Caco-2 (cell line): ENCODE results near the gene LRIG1. TPM values are rescaled to one million over a fixed set of nuclear protein-coding genes. Genes with fewer than 3 reads are reported as not detected.
A peak's percentile ranks its signal among the peaks of the same experiment; 100 is the strongest.

ENCODE experiments used
- BruUV-seq: library from RNA; stranded (reverse); fragments of 400-500 nt; replicated peaks from 2 replicates; lab custom pipeline; 2021; lab: Mats Ljungman, UMichigan
- CTCF ChIA-PET: fragments of 300-600 bp; sonication (Branson Sonifier 250); formaldehyde crosslinking; loops from one replicate; lab custom pipeline; 2022; ENCODE audit warnings: antibody characterized with exemption; lab: Charles Lee
- POLR2A ChIA-PET: fragments of 300-600 bp; sonication (Branson Sonifier 250); formaldehyde crosslinking; loops from one replicate; lab custom pipeline; 2022; ENCODE audit warnings: antibody characterized with exemption; lab: Charles Lee
- DNase-seq, 2 experiments: peaks; one replicate each; pipeline versions ENCODE4 v3.0.0 to v3.0.0-alpha.2; 2020 to 2022
- H3K27me3 ChIP-seq: replicated peaks from 2 replicates; pipeline ENCODE4 v1.6.0; 2011; ENCODE audit warnings: low read length; ENCODE audit not compliant: control insufficient read depth, insufficient read depth
- H3K36me3 ChIP-seq: 2 replicates; pipeline ENCODE4 v1.5.1; 2011; ENCODE audit warnings: low read length; ENCODE audit not compliant: control insufficient read depth, insufficient read depth
- H3K4me1 ChIP-seq: fragments of 250-450 bp; sonication (Bioruptor Pico); 2 replicates; pipeline ENCODE4 v1.5.1; 2020; ENCODE audit warnings: mild to moderate bottlenecking
- H3K4me3 ChIP-seq: 2 replicates; pipeline ENCODE4 v1.5.1; 2011; ENCODE audit warnings: low read depth, mild to moderate bottlenecking, control low read depth, low read length
- H3K9me3 ChIP-seq: fragments of 250-450 bp; sonication (Bioruptor Pico); 2 replicates; pipeline ENCODE4 v1.5.1; 2020; ENCODE audit warnings: mild to moderate bottlenecking, moderate library complexity
- H3K27ac Mint-ChIP-seq: one replicate; pipeline ENCODE4 v1.8.0; 2022; ENCODE audit warnings: mixed read lengths; ENCODE audit not compliant: unreplicated experiment
- H3K27me3 Mint-ChIP-seq: one replicate; pipeline ENCODE4 v1.8.0; 2022; ENCODE audit warnings: mixed read lengths; ENCODE audit not compliant: insufficient read depth, unreplicated experiment
- H3K36me3 Mint-ChIP-seq: one replicate; pipeline ENCODE4 v1.8.0; 2022; ENCODE audit warnings: mild to moderate bottlenecking, mixed read lengths; ENCODE audit not compliant: insufficient read depth, unreplicated experiment
- H3K4me1 Mint-ChIP-seq: one replicate; pipeline ENCODE4 v1.8.0; 2022; ENCODE audit warnings: low read depth, mixed read lengths; ENCODE audit not compliant: unreplicated experiment
- H3K4me3 Mint-ChIP-seq: one replicate; pipeline ENCODE4 v1.8.0; 2022; ENCODE audit warnings: mild to moderate bottlenecking, moderate library complexity, mixed read lengths; ENCODE audit not compliant: unreplicated experiment
- H3K9me3 Mint-ChIP-seq: one replicate; pipeline ENCODE4 v1.8.0; 2022; ENCODE audit warnings: mixed read lengths; ENCODE audit not compliant: unreplicated experiment
- CTCF ChIP-seq, 2 experiments: fragments of 200-600 bp in 1 of 2; IDR thresholded peaks; 1 replicate in 1 of 2; 2 replicates in 1 of 2; pipeline versions ENCODE4 v1.5.1 to v1.8.0; 2011 to 2022; ENCODE audit warnings: antibody characterized with exemption in 1 of 2, control low read depth in 1 of 2, inconsistent platforms in 1 of 2, low read depth in 1 of 2, low read length in 1 of 2, mild to moderate bottlenecking in 1 of 2, moderate library complexity in 1 of 2; ENCODE audit not compliant: insufficient read depth in 1 of 2, severe bottlenecking in 1 of 2, unreplicated experiment in 1 of 2
- intact Hi-C: fragments of 100-400 bp; cut with micrococcal nuclease; formaldehyde crosslinking; loops from one replicate; pipeline ENCODE4 v1.10.0; 2022; ENCODE audit not compliant: unreplicated experiment
- total RNA-seq: library from RNA; stranded (reverse); gene quantifications from 2 replicates; pipeline ENCODE4 v1.2.3, GENCODE V29; 2022

Gene LRIG1
- total RNA-seq, 1 experiment from 2014 or later: 43.4 TPM

GRCh38 chr3:66504850-66505641 is 4.2 kb upstream of the LRIG1 start:
- Mint-ChIP-seq H3K4me3 (peak overlapping the region; percentile 34), H3K27me3 (no peaks in the 10 kb centered on the region), H3K36me3 (no peaks in the 10 kb centered on the region), H3K27ac (peak overlapping the region; percentile 17), H3K4me1 (peaks cover 16% of the 10 kb centered on the region), H3K9me3 (no peaks in the 10 kb centered on the region)
- no peak for TF ChIP-seq CTCF (IDR thresholded peaks at IDR 0.05; ENCODE audit: insufficient read depth in 1 of 2, low read depth in 1 of 2, low read length in 1 of 2, severe bottlenecking in 1 of 2, unreplicated experiment in 1 of 2)
- no peaks in the 10 kb centered on the region for H3K9me3 ChIP-seq
- H3K4me3 ChIP-seq: no peak overlapping the region
- no TSS peak for BruUV-seq
- CTCF ChIA-PET: interaction anchor here (0.6 kb wide), 1 partner anchor 1877 kb away, joined by 3 read pairs; no protein-coding TSS in a partner anchor
- no peaks in the 10 kb centered on the region for H3K36me3 ChIP-seq
- POLR2A ChIA-PET: no interaction called here
- peak in 1 of 2 experiments; percentile 31 for DNase-seq
- intact Hi-C loops: loop anchor here (5.0 to 10.0 kb wide), 2 partner anchors 210 to 312 kb away; no protein-coding TSS in a partner anchor
- no peaks in the 10 kb centered on the region for H3K27me3 ChIP-seq
- H3K4me1 ChIP-seq: peaks cover 18% of the 10 kb centered on the region

DNA sequence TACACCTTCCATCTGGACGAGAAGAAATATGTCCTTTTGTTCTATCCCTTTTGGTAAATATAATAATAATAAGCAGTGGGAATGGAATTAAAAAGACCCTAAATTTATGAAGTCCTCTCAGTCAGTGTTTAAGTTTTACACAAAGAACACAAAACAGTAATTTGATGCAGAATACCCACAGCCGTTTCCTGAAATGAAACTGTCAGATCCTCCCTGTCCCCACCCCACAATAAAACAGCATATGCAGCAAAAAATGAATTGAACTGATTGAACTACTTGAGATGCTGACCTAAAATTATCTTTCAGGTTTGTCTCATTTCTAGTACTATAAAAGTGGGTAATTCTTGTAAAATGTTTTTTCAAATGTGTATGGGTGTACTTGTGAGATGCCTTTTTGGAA is 2.2 kb upstream of the LRIG1 start:
- Histone ChIP-seq H3K9me3 (no peaks in the 10 kb centered on the region), H3K36me3 (no peaks in the 10 kb centered on the region), H3K27me3 (no peaks in the 10 kb centered on the region), H3K4me1 (peaks cover 24% of the 10 kb centered on the region), H3K4me3 (no peak overlapping the region)
- Mint-ChIP-seq H3K27me3 (no peaks in the 10 kb centered on the region), H3K4me1 (peaks cover 16% of the 10 kb centered on the region), H3K27ac (peak overlapping the region; percentile 23), H3K4me3 (peak overlapping the region; percentile 3), H3K36me3 (no peaks in the 10 kb centered on the region), H3K9me3 (no peaks in the 10 kb centered on the region)
- no peak for TF ChIP-seq CTCF (IDR thresholded peaks at IDR 0.05; ENCODE audit: insufficient read depth in 1 of 2, low read depth in 1 of 2, low read length in 1 of 2, severe bottlenecking in 1 of 2, unreplicated experiment in 1 of 2)
- ChIA-PET POLR2A (no interaction called here), CTCF (no interaction called here)
- BruUV-seq: no TSS peak
- DNase-seq: no peak
- intact Hi-C loops: loop anchor here (5.0 to 10.0 kb wide), 2 partner anchors 212 to 314 kb away; no protein-coding TSS in a partner anchor

DNA sequence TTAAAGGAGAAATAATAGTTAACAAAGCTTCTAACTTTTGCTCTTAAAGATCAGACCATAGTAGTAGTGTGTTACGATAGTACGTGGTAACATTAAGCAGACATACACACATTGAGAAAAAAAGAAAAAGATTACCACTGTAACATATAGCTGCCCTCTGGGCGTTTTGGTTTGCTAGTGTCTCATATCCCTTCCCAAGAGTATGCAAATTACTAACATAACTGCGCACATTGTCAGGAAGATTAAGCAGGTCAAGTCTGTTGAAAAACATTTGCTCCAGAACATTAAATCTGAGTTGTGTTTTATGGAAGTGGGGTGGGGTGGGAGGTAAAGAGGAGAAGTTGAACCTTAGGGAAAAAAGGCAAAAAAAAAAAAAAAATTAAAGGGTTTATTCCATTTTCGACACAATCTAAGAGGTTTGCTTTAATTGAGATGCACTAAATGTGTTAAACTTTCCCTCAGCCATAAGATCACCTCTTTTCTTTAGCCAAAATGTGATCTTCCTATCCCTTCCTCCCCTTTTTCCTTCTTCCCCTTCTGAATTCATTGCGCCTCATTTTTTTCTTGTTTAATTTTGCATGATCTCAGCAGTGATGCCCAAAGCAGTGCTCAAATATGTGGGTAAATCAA is 1.5 kb upstream of the LRIG1 start:
- Mint-ChIP-seq H3K4me1 (peaks cover 16% of the 10 kb centered on the region), H3K9me3 (no peaks in the 10 kb centered on the region), H3K27me3 (no peaks in the 10 kb centered on the region), H3K36me3 (no peaks in the 10 kb centered on the region), H3K27ac (peak overlapping the region; percentile 23), H3K4me3 (peak overlapping the region; percentile 3)
- Histone ChIP-seq H3K4me1 (peaks cover 26% of the 10 kb centered on the region), H3K27me3 (no peaks in the 10 kb centered on the region), H3K4me3 (no peak overlapping the region), H3K36me3 (no peaks in the 10 kb centered on the region), H3K9me3 (no peaks in the 10 kb centered on the region)
- no peak for TF ChIP-seq CTCF (IDR thresholded peaks at IDR 0.05; ENCODE audit: insufficient read depth in 1 of 2, low read depth in 1 of 2, low read length in 1 of 2, severe bottlenecking in 1 of 2, unreplicated experiment in 1 of 2)
- POLR2A ChIA-PET: no interaction called here
- intact Hi-C loops: loop anchor here (5.0 to 10.0 kb wide), 2 partner anchors 212 to 315 kb away; no protein-coding TSS in a partner anchor
- no TSS peak for BruUV-seq
- CTCF ChIA-PET: no interaction called here
- no peak for DNase-seq
